AG10803 (cell line): ENCODE measurements around the gene SPTBN2.

ENCODE experiments used
- DNase-seq: peaks from one replicate; pipeline ENCODE4 v3.0.0; 2010; ENCODE audit warnings: low read depth
- H3K4me3 ChIP-seq: 2 replicates; pipeline ENCODE4 v1.5.1; 2011; ENCODE audit warnings: mild to moderate bottlenecking, low read length, control low read depth
- CTCF ChIP-seq: conservative IDR thresholded peaks from 2 replicates; pipeline ENCODE4 v1.5.1; 2011; ENCODE audit warnings: mild to moderate bottlenecking, low read length, control low read depth, inconsistent platforms

SPTBN2 gene

GRCh38 chr11:66749091-66749490 lies 20.1 kb upstream of the SPTBN2 start:
- no peak overlapping the region for H3K4me3 ChIP-seq
- no peak for DNase-seq
- TF ChIP-seq CTCF, result no peak

- no peak for DNase-seq
- no peak for TF ChIP-seq CTCF
- H3K4me3 ChIP-seq, result no peak overlapping the region
Observed at GRCh38 chr11:66747480-66747879, 18.5 kb upstream of the SPTBN2 start.

- TF ChIP-seq CTCF, result no peak
- no peak for DNase-seq
- peak overlapping the region; percentile 92 for H3K4me3 ChIP-seq
Observed at GRCh38 chr11:66745356-66746235, 16.6 kb upstream of the SPTBN2 start.

- DNase-seq, result peak; percentile 44
- H3K4me3 ChIP-seq, result peak overlapping the region; percentile 92
- no peak for TF ChIP-seq CTCF
Observed at GRCh38 chr11:66744485-66745355, 15.7 kb upstream of the SPTBN2 start.

- TF ChIP-seq CTCF, result no peak
- DNase-seq, result no peak
- no peak overlapping the region for H3K4me3 ChIP-seq
Observed at GRCh38 chr11:66743271-66743968, 14.4 kb upstream of the SPTBN2 start.

- no peak for DNase-seq
- TF ChIP-seq CTCF, result no peak
- H3K4me3 ChIP-seq, result no peak overlapping the region
Observed at GRCh38 chr11:66741153-66741552, 12.1 kb upstream of the SPTBN2 start.
